Karpas-422 (cell line): ENCODE measurements around the gene NEURL1. TPM values are rescaled to one million over a fixed set of nuclear protein-coding genes. Genes with fewer than 3 reads are reported as not detected.
A peak's percentile ranks its signal among the peaks of the same experiment; 100 is the strongest.

Source experiments
- DNase-seq: peaks from one replicate; pipeline ENCODE4 v3.0.0-alpha.2; 2015
- H2AFZ ChIP-seq: fragments of 200-600 bp; sonication (generic); 2 replicates; pipeline ENCODE4 v1.6.1; 2014; ENCODE audit warnings: antibody characterized with exemption, low read length, mixed read lengths
- H3K27ac ChIP-seq: fragments of 200-600 bp; sonication (generic); 2 replicates; pipeline ENCODE4 v1.5.1; 2014; ENCODE audit warnings: mild to moderate bottlenecking, low read length, moderate library complexity
- H3K27me3 ChIP-seq: fragments of 200-600 bp; sonication (generic); 2 replicates; pipeline ENCODE4 v1.6.1; 2014; ENCODE audit warnings: low read length, mixed read lengths
- H3K36me3 ChIP-seq: fragments of 200-600 bp; sonication (generic); 2 replicates; pipeline ENCODE4 v1.6.1; 2014; ENCODE audit warnings: low read length, mixed read lengths; ENCODE audit not compliant: insufficient read depth
- H3K4me1 ChIP-seq: fragments of 200-600 bp; sonication (generic); 2 replicates; pipeline ENCODE4 v1.6.1; 2014; ENCODE audit warnings: mild to moderate bottlenecking, low read length, mixed read lengths
- H3K4me2 ChIP-seq: fragments of 200-600 bp; sonication (generic); 2 replicates; pipeline ENCODE4 v1.6.1; 2014; ENCODE audit warnings: low read length, low read depth, mild to moderate bottlenecking; ENCODE audit not compliant: poor library complexity, severe bottlenecking
- H3K4me3 ChIP-seq: fragments of 200-600 bp; sonication (generic); 2 replicates; pipeline ENCODE4 v1.5.1; 2014; ENCODE audit warnings: mild to moderate bottlenecking, antibody characterized with exemption, low read length, mixed read lengths
- H3K79me2 ChIP-seq: fragments of 200-600 bp; sonication (generic); 2 replicates; pipeline ENCODE4 v1.6.1; 2014; ENCODE audit warnings: mild to moderate bottlenecking, low read length, mixed read lengths
- H3K9ac ChIP-seq: fragments of 200-600 bp; sonication (generic); 2 replicates; pipeline ENCODE4 v1.6.0; 2014; ENCODE audit warnings: low read length
- H3K9me2 ChIP-seq: fragments of 200-600 bp; sonication (generic), shearing (Covaris generic); replicated peaks from 2 replicates; pipeline ENCODE4 v1.6.0; 2014; ENCODE audit warnings: mild to moderate bottlenecking, low read length, moderate library complexity; ENCODE audit not compliant: insufficient read depth
- H3K9me3 ChIP-seq: fragments of 300-700, 200-600 bp; sonication (generic); 2 replicates; pipeline ENCODE4 v1.6.1; 2014; ENCODE audit warnings: low read length, mixed read lengths
- H4K20me1 ChIP-seq: fragments of 200-600 bp; sonication (generic); 2 replicates; pipeline ENCODE4 v1.6.1; 2014; ENCODE audit warnings: mild to moderate bottlenecking, antibody characterized with exemption, low read length, low read depth; ENCODE audit not compliant: insufficient read depth
- total RNA-seq: library from RNA; depleted of rRNA; stranded (reverse); fragments of >200 nt; shearing (Covaris generic); gene quantifications from 2 replicates; pipeline ENCODE4 v1.2.3, GENCODE V29; 2014; ENCODE audit warnings: low replicate concordance

NEURL1 gene
- total RNA-seq, 1 experiment from 2014 or later = not detected

DNA sequence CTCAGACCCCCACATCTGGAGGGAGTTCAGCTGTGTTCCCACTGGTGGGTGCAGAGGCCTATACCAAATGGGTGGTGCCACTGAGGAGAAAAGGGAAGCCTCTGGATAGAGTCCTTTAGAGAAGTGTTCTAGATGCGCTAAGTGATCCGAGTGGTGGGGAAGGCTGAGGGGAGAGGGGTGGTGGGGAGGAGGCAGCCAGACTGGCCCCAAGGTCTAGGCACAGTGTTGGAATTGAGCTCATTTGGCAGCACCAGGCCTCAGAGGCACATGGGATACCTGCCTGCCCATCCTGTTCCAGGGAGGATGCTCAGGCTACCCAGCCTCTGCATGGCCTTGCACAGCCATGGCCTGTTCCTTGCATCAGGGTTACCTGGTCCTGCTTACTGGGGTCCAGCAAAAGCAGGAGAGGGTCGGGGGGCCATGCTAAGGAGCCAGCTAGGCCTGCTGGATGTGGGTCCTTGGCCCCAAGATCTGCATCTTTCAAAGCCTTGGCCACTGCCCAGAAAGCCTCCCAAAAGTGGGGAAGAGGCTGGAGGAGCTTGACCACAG lies 99.6 kb downstream of the NEURL1 start:
- Histone ChIP-seq H3K9me3 (no peaks in the 10 kb centered on the region), H3K9me2 (no peaks in the 10 kb centered on the region), H3K4me2 (no peak overlapping the region), H2AFZ (no peak overlapping the region), H3K4me3 (no peak overlapping the region), H3K79me2 (no peaks in the 10 kb centered on the region), H4K20me1 (0 out of 2 replicates have a peak, but pooled peaks cover 4% of the 10 kb centered on the region), H3K4me1 (no peaks in the 10 kb centered on the region), H3K27ac (no peak overlapping the region), H3K9ac (no peak overlapping the region), H3K36me3 (no peaks in the 10 kb centered on the region), H3K27me3 (no peaks in the 10 kb centered on the region)
- no peak for DNase-seq

- Histone ChIP-seq H3K79me2 (no peaks in the 10 kb centered on the region), H3K27ac (no peak overlapping the region), H3K36me3 (no peaks in the 10 kb centered on the region), H3K9me2 (no peaks in the 10 kb centered on the region), H3K9me3 (no peaks in the 10 kb centered on the region), H3K4me1 (no peaks in the 10 kb centered on the region), H3K9ac (no peak overlapping the region), H4K20me1 (0 out of 2 replicates have a peak, but pooled peaks cover 4% of the 10 kb centered on the region), H3K27me3 (no peaks in the 10 kb centered on the region), H3K4me2 (no peak overlapping the region), H2AFZ (no peak overlapping the region), H3K4me3 (no peak overlapping the region)
- no peak for DNase-seq
Measured at GRCh38 chr10:103595933-103596726, 102.6 kb downstream of the NEURL1 start.

GRCh38 chr10:103597003-103597402 lies 103.5 kb downstream of the NEURL1 start:
- no peaks in the 10 kb centered on the region for H3K36me3 ChIP-seq
- no peaks in the 10 kb centered on the region for H3K9me3 ChIP-seq
- H3K9me2 ChIP-seq = no peaks in the 10 kb centered on the region
- no peak overlapping the region for H3K4me2 ChIP-seq
- no peak overlapping the region for H3K4me3 ChIP-seq
- H4K20me1 ChIP-seq = 0 out of 2 replicates have a peak, but pooled peaks cover 4% of the 10 kb centered on the region
- H2AFZ ChIP-seq = no peak overlapping the region
- H3K4me1 ChIP-seq = no peaks in the 10 kb centered on the region
- H3K79me2 ChIP-seq = no peaks in the 10 kb centered on the region
- no peaks in the 10 kb centered on the region for H3K27me3 ChIP-seq
- H3K9ac ChIP-seq = no peak overlapping the region
- no peak overlapping the region for H3K27ac ChIP-seq
- DNase-seq = no peak

- no peaks in the 10 kb centered on the region for H4K20me1 ChIP-seq
- peak; percentile 70 for DNase-seq
- no peaks in the 10 kb centered on the region for H3K27me3 ChIP-seq
- no peak overlapping the region for H2AFZ ChIP-seq
- H3K4me1 ChIP-seq = no peaks in the 10 kb centered on the region
- no peaks in the 10 kb centered on the region for H3K79me2 ChIP-seq
- H3K9me2 ChIP-seq = no peaks in the 10 kb centered on the region
- no peak overlapping the region for H3K27ac ChIP-seq
- no peaks in the 10 kb centered on the region for H3K9me3 ChIP-seq
- H3K36me3 ChIP-seq = no peaks in the 10 kb centered on the region
- no peak overlapping the region for H3K9ac ChIP-seq
- no peak overlapping the region for H3K4me3 ChIP-seq
- no peak overlapping the region for H3K4me2 ChIP-seq
Measured at GRCh38 chr10:103598654-103599115, 105.2 kb downstream of the NEURL1 start.

GRCh38 chr10:103599211-103599610 lies 105.7 kb downstream of the NEURL1 start:
- Histone ChIP-seq H3K9me3 (no peaks in the 10 kb centered on the region), H3K4me2 (no peak overlapping the region), H3K4me3 (no peak overlapping the region), H4K20me1 (no peaks in the 10 kb centered on the region), H3K79me2 (no peaks in the 10 kb centered on the region), H3K9ac (no peak overlapping the region), H2AFZ (no peak overlapping the region), H3K4me1 (no peaks in the 10 kb centered on the region), H3K9me2 (no peaks in the 10 kb centered on the region), H3K36me3 (no peaks in the 10 kb centered on the region), H3K27me3 (no peaks in the 10 kb centered on the region), H3K27ac (no peak overlapping the region)
- DNase-seq = no peak

DNA sequence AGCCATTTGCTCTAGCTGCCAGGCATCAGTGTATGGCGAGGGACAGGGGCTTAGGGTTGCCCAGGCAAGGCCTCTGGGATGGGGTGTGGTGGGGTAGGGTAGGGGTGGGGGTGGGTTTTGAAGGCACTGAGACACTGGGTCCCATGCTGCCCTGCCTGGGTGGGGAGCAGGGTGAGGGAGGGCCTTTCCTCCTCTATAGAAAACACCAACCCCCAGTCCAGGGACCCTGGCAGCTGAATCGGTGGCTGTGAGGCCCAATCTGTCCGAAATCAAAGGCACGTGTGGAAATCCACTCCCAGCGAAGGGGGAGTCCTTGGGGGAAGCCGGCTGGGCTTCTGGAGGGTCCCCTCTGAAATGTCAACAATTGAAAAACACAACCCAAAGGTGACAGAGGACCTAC lies 106.4 kb downstream of the NEURL1 start:
- Histone ChIP-seq H3K27ac (no peak overlapping the region), H3K36me3 (no peaks in the 10 kb centered on the region), H3K9ac (no peak overlapping the region), H3K4me1 (no peaks in the 10 kb centered on the region), H3K4me2 (no peak overlapping the region), H3K9me3 (no peaks in the 10 kb centered on the region), H3K4me3 (no peak overlapping the region), H3K9me2 (no peaks in the 10 kb centered on the region), H4K20me1 (no peaks in the 10 kb centered on the region), H2AFZ (no peak overlapping the region), H3K27me3 (no peaks in the 10 kb centered on the region), H3K79me2 (no peaks in the 10 kb centered on the region)
- DNase-seq = no peak

- no peaks in the 10 kb centered on the region for H3K9me2 ChIP-seq
- H3K79me2 ChIP-seq = no peaks in the 10 kb centered on the region
- no peak overlapping the region for H3K27ac ChIP-seq
- no peaks in the 10 kb centered on the region for H3K36me3 ChIP-seq
- H2AFZ ChIP-seq = no peak overlapping the region
- no peak overlapping the region for H3K9ac ChIP-seq
- no peaks in the 10 kb centered on the region for H3K9me3 ChIP-seq
- no peak overlapping the region for H3K4me2 ChIP-seq
- H4K20me1 ChIP-seq = no peaks in the 10 kb centered on the region
- H3K4me3 ChIP-seq = no peak overlapping the region
- no peaks in the 10 kb centered on the region for H3K27me3 ChIP-seq
- DNase-seq = no peak
- H3K4me1 ChIP-seq = no peaks in the 10 kb centered on the region
Measured at GRCh38 chr10:103600325-103600724, 106.8 kb downstream of the NEURL1 start.

DNA sequence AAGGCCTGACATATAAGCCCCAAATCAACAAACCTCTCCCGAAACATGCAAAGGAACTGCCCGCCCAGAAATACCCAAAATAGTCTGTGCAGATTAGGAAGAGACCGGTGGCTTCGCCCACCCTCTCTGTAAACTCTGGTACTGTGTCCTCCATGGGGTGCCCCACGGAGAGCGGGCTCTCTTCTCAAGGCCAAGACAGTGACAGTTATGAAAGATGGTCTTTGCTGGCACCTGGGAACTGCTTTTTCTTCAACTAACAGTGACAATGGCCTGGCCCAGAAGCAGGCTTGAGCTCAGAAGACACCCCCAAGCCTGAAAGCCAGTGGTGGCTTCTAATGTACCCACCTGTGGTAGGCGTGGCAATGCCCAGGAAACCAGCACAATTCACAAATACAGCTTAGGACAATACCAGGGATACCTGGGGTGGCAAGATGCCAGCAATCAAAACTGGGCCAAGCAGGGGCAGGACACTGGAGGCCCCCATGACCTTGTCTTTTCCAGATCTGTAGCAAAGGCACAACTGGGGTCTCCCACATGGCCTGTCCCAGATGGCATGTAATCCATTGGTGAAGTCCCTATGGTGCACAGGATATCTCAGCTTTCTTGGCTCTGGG lies 107.6 kb downstream of the NEURL1 start:
- Histone ChIP-seq H3K9me3 (no peaks in the 10 kb centered on the region), H3K9ac (no peak overlapping the region)

More for the DNA sequence above, 107.6 kb downstream of the NEURL1 start:
- Histone ChIP-seq H3K36me3 (no peaks in the 10 kb centered on the region), H3K27ac (no peak overlapping the region), H3K4me3 (no peak overlapping the region), H3K4me1 (no peaks in the 10 kb centered on the region), H2AFZ (no peak overlapping the region), H3K9me2 (no peaks in the 10 kb centered on the region), H3K27me3 (no peaks in the 10 kb centered on the region), H3K4me2 (no peak overlapping the region), H3K79me2 (no peaks in the 10 kb centered on the region), H4K20me1 (no peaks in the 10 kb centered on the region)
- no peak for DNase-seq
